ENCODE data around the gene METAP1D.

METAP1D gene

DNA sequence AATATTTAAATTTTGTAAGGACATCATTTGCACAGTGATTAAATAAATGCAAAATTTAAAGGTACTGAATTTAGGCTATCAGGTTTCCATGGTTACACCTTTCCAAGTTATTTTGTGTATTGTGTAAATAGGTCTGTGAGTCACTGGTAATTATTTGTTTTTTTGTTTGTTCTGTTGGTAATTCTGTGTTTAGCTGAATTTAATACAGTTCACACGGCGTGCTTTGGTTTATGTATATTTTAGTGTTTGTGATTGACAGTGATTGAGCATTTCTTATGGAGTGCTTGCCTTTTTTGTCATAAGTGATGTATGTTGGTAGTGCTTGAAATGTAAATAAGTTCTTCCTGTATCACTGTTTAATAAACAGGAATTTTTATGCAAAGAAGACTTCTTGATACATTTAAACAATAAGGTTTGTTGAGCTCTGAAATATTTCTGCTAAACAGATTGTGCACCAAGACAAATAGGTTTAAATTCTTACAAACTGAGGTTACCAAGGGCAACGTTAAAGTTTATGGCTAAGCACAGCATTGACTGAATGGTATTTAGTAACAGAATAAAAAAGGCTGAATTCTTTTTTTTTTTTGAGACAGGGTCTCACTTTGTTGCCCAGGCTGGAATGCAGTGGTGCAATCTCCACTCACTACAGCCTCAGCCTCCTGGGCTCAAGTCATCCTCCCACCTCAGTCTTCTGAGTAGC, 47.3 kb downstream of the METAP1D start:
- Histone ChIP-seq H3K36me3 (ENCODE audit: control insufficient read depth in 2 of 2, insufficient read depth in 2 of 2, low read length in 2 of 2) (no peaks in the 10 kb centered on the region), H3K27ac (ENCODE audit: low read depth in 2 of 2, low read length in 2 of 2) (no peak overlapping the region), H3K4me3 (ENCODE audit: low read length in 2 of 2) (no peak overlapping the region)

DNA sequence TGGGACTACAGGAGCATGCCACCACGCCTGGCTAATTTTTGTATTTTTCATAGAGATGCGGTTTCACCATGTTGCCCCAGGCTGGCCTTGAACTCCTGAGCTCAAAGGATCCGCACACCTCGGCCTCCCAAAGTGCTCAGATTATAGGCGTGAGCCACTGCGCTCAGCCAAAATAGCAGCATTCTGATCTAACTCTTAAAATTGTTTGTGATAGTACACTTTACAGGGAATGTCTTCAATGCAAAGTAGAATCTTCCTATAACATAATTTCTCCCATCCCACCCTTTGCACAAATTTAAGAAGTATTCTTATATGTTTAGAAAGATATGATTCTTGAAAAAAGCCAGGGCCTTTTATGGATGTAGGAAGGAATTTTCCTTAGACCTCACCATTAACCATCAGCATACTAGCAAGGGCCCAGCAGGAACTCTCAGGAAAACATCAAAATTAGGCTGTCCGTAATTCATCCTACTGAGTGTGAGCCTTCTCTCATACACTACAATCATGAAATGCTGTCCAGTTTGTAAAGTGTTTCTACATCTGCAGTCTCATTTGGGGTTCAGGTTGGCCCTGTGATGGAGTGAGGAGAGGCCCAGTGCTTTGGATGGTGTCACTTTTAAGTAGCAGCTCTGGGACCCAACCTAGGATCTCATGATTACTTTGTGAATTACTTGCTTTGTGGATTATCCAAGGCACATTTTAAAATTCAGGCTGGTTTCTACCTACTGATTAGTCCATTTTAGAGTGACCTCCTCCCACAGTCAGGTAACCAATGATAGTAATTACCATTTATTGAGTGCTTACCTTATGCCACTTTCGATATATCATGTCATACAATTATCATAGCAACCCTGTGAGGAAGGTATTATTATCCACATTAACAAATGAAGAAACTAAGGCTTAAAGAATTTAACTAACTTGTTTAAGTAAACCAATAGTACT, 48.1 kb downstream of the METAP1D start:
- Histone ChIP-seq H3K4me1 (ENCODE audit: control insufficient read depth in 2 of 2, insufficient read depth in 2 of 2, low read length in 2 of 2) (no peaks in the 10 kb centered on the region), H3K27me3 (ENCODE audit: control insufficient read depth in 2 of 2, insufficient read depth in 2 of 2, low read length in 2 of 2) (no peaks in the 10 kb centered on the region), H3K9ac (ENCODE audit: low read depth in 1 of 2, low read length in 2 of 2) (no peak overlapping the region), H3K4me3 (ENCODE audit: low read length in 2 of 2) (no peak overlapping the region), H3K9me3 (ENCODE audit: control insufficient read depth in 2 of 2, low read length in 2 of 2) (no peaks in the 10 kb centered on the region), H3K27ac (ENCODE audit: low read depth in 2 of 2, low read length in 2 of 2) (no peak overlapping the region), H3K36me3 (ENCODE audit: control insufficient read depth in 2 of 2, insufficient read depth in 2 of 2, low read length in 2 of 2) (no peaks in the 10 kb centered on the region)

More for the DNA sequence above, 47.3 kb downstream of the METAP1D start:
- no peaks in the 10 kb centered on the region for H3K9me3 ChIP-seq (ENCODE audit: control insufficient read depth in 2 of 2, low read length in 2 of 2)
- H3K9ac ChIP-seq (ENCODE audit: low read depth in 1 of 2, low read length in 2 of 2), result no peak overlapping the region
- H3K4me1 ChIP-seq (ENCODE audit: control insufficient read depth in 2 of 2, insufficient read depth in 2 of 2, low read length in 2 of 2), result no peaks in the 10 kb centered on the region
- H3K27me3 ChIP-seq (ENCODE audit: control insufficient read depth in 2 of 2, insufficient read depth in 2 of 2, low read length in 2 of 2), result no peaks in the 10 kb centered on the region

DNA sequence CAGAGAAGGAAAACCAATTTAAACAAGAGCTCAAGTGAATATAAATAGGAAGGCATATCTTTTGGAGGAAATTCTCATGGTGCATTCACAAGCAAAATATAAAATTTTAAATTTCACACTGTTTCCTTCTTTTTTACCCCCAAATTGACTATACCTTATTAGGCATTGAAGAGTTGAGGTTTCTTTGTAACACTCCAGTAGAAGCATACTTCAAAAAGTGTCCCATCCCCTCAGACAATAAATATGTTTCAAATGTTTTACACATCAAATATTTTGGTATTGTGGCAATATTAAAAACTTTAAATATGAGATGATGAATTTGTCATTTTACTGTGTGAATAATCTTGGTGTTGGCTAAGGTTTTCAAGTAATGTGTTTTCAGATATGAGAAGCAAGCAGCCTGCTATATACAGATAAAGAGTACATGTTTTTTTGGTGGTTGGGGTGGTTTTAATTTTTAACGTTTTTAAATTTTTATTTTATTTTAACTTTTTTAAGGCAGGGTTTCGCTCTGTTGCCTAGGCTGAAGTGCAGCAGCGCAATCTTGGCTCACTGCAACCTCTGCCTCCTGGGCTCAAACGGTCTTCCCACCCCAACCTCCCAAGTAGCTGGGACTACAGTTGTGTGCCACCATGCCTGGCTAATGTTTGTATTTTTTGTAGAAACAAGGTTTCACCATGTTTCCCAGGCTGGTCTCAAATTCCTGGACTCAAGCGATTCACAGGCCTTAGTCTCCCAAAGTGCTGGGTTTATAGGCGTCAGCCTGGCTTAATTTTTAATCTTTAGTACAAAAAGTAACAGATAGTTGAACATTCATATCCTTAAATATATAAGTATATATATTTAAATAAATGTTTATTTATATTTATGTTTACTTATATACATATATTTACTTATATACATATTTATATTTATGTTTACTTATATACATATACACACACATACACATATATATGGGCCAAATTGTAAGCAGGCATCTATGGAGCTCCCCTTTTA, 49.1 kb downstream of the METAP1D start:
- H3K4me3 ChIP-seq (ENCODE audit: low read length in 2 of 2), result no peak overlapping the region
- H3K27me3 ChIP-seq (ENCODE audit: control insufficient read depth in 2 of 2, insufficient read depth in 2 of 2, low read length in 2 of 2), result no peaks in the 10 kb centered on the region
- no peaks in the 10 kb centered on the region for H3K4me1 ChIP-seq (ENCODE audit: control insufficient read depth in 2 of 2, insufficient read depth in 2 of 2, low read length in 2 of 2)
- no peak overlapping the region for H3K27ac ChIP-seq (ENCODE audit: low read depth in 2 of 2, low read length in 2 of 2)
- no peak overlapping the region for H3K9ac ChIP-seq (ENCODE audit: low read depth in 1 of 2, low read length in 2 of 2)
- no peaks in the 10 kb centered on the region for H3K36me3 ChIP-seq (ENCODE audit: control insufficient read depth in 2 of 2, insufficient read depth in 2 of 2, low read length in 2 of 2)
- H3K9me3 ChIP-seq (ENCODE audit: control insufficient read depth in 2 of 2, low read length in 2 of 2), result no peaks in the 10 kb centered on the region

DNA sequence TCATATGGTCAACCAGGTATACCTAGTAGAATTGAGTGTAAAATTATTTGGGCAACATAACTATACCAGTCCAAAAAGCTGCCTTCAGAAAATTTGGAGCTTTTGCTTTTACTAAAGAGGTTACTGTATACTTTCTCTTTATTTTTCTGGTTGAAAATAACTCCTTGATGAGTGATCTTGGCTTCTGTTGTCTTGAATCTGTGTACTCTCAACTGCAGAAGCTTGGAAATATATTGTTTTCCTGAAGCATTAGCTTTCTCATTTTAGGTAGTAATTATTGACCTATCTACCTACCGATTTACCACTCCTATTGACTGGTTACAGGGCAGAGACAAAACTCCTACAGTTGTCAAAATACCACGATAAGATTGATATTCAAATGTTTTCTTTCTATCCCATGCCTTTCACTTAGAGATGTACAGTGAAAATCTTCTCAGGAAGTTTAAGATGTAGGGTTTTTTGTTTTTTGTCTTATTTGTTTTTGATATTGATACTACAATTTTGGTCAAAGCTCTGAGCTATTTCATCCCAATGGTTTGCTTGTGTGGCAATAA, 49.9 kb downstream of the METAP1D start:
- no peak overlapping the region for H3K9ac ChIP-seq (ENCODE audit: low read depth in 1 of 2, low read length in 2 of 2)
- no peaks in the 10 kb centered on the region for H3K9me3 ChIP-seq (ENCODE audit: control insufficient read depth in 2 of 2, low read length in 2 of 2)
- H3K4me1 ChIP-seq (ENCODE audit: control insufficient read depth in 2 of 2, insufficient read depth in 2 of 2, low read length in 2 of 2), result no peaks in the 10 kb centered on the region
- H3K27me3 ChIP-seq (ENCODE audit: control insufficient read depth in 2 of 2, insufficient read depth in 2 of 2, low read length in 2 of 2), result no peaks in the 10 kb centered on the region
- H3K4me3 ChIP-seq (ENCODE audit: low read length in 2 of 2), result no peak overlapping the region
- no peak overlapping the region for H3K27ac ChIP-seq (ENCODE audit: low read depth in 2 of 2, low read length in 2 of 2)
- no peaks in the 10 kb centered on the region for H3K36me3 ChIP-seq (ENCODE audit: control insufficient read depth in 2 of 2, insufficient read depth in 2 of 2, low read length in 2 of 2)

GRCh38 chr2:172050479-172051125, 50.8 kb downstream of the METAP1D start:
- no peak overlapping the region for H3K9ac ChIP-seq (ENCODE audit: low read depth in 1 of 2, low read length in 2 of 2)
- no peak overlapping the region for H3K27ac ChIP-seq (ENCODE audit: low read depth in 2 of 2, low read length in 2 of 2)
- no peaks in the 10 kb centered on the region for H3K27me3 ChIP-seq (ENCODE audit: control insufficient read depth in 2 of 2, insufficient read depth in 2 of 2, low read length in 2 of 2)
- no peaks in the 10 kb centered on the region for H3K4me1 ChIP-seq (ENCODE audit: control insufficient read depth in 2 of 2, insufficient read depth in 2 of 2, low read length in 2 of 2)
- no peak overlapping the region for H3K4me3 ChIP-seq (ENCODE audit: low read length in 2 of 2)
- H3K9me3 ChIP-seq (ENCODE audit: control insufficient read depth in 2 of 2, low read length in 2 of 2), result no peaks in the 10 kb centered on the region
- H3K36me3 ChIP-seq (ENCODE audit: control insufficient read depth in 2 of 2, insufficient read depth in 2 of 2, low read length in 2 of 2), result no peaks in the 10 kb centered on the region

DNA sequence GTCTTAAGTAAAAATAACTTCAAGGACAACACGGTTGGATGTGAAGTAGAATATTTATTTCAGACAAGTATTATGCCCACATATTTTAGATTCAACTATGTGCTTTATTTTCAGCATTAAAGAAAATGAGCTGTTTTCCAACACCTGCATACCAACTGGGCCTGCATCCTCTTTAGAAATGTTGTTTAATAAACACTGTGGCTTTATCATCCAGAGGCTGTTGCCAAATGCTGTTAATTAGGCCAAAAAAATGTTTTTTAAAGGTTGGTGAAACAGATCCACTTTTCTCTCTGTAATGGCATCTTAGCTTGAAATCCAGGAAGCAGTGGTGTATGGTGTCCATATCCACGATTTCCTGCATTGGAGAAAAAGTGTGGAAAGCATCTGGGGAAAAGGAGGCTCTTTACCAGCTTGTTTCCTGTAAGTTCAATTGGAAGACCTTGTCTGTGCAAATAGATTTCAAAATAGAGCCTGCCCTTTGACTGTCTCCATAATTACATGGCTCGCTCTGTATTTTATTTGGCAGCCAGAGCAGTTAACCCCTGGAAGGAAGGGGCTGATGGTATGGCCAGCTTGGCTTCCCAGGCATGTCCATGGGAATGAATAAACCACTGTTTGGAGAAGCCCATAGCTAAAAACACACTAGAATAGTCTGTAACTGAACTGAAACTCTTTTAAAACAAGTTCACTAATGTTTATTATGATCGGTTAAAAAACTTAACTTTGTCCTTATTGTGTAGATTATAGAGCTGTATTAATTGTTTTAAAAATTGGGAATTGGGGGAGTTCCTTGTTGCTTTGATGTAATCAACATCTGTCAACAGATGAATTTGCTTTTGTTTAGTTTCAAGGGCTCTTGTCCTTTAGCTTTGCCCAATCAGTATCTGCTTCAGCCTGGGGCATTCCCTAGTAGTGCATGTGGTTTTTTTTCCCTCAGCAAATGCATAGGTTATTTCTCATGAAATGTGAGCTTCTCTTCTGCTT, 52.5 kb downstream of the METAP1D start:
- H3K27ac ChIP-seq (ENCODE audit: low read depth in 2 of 2, low read length in 2 of 2), result no peak overlapping the region
- no peaks in the 10 kb centered on the region for H3K4me1 ChIP-seq (ENCODE audit: control insufficient read depth in 2 of 2, insufficient read depth in 2 of 2, low read length in 2 of 2)
- H3K9me3 ChIP-seq (ENCODE audit: control insufficient read depth in 2 of 2, low read length in 2 of 2), result no peaks in the 10 kb centered on the region
- no peaks in the 10 kb centered on the region for H3K36me3 ChIP-seq (ENCODE audit: control insufficient read depth in 2 of 2, insufficient read depth in 2 of 2, low read length in 2 of 2)
- no peaks in the 10 kb centered on the region for H3K27me3 ChIP-seq (ENCODE audit: control insufficient read depth in 2 of 2, insufficient read depth in 2 of 2, low read length in 2 of 2)
- no peak overlapping the region for H3K4me3 ChIP-seq (ENCODE audit: low read length in 2 of 2)
- no peak overlapping the region for H3K9ac ChIP-seq (ENCODE audit: low read depth in 1 of 2, low read length in 2 of 2)

- Histone ChIP-seq H3K9me3 (ENCODE audit: control insufficient read depth in 2 of 2, low read length in 2 of 2) (no peaks in the 10 kb centered on the region), H3K36me3 (ENCODE audit: control insufficient read depth in 2 of 2, insufficient read depth in 2 of 2, low read length in 2 of 2) (no peaks in the 10 kb centered on the region), H3K9ac (ENCODE audit: low read depth in 1 of 2, low read length in 2 of 2) (no peak overlapping the region), H3K4me1 (ENCODE audit: control insufficient read depth in 2 of 2, insufficient read depth in 2 of 2, low read length in 2 of 2) (no peaks in the 10 kb centered on the region), H3K27ac (ENCODE audit: low read depth in 2 of 2, low read length in 2 of 2) (no peak overlapping the region), H3K4me3 (ENCODE audit: low read length in 2 of 2) (no peak overlapping the region), H3K27me3 (ENCODE audit: control insufficient read depth in 2 of 2, insufficient read depth in 2 of 2, low read length in 2 of 2) (no peaks in the 10 kb centered on the region)
Measured at GRCh38 chr2:172053486-172053885, 53.7 kb downstream of the METAP1D start.

DNA sequence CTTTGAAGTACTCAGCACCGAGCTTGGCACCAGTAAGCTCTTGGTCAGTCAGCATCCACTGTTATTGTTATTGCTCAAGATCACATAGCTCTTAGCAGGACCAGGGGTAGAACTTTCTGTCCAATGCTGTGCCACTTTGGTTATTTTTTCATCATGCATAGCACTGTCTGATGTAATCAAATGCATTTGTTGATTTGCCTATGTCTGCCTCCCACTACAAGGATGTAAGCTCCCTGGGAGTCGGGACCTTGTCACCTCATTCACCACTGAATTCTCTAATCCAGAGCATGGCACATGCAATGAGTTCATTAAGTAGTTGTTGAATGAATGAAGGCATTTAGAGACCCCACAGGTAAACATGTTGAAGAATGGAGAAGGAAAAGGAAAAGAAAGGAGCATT, 56.5 kb downstream of the METAP1D start:
- no peaks in the 10 kb centered on the region for H3K9me3 ChIP-seq (ENCODE audit: control insufficient read depth in 2 of 2, low read length in 2 of 2)
- H3K4me1 ChIP-seq (ENCODE audit: control insufficient read depth in 2 of 2, insufficient read depth in 2 of 2, low read length in 2 of 2), result no peaks in the 10 kb centered on the region
- no peak overlapping the region for H3K4me3 ChIP-seq (ENCODE audit: low read length in 2 of 2)
- no peaks in the 10 kb centered on the region for H3K27me3 ChIP-seq (ENCODE audit: control insufficient read depth in 2 of 2, insufficient read depth in 2 of 2, low read length in 2 of 2)
- H3K9ac ChIP-seq (ENCODE audit: low read depth in 1 of 2, low read length in 2 of 2), result no peak overlapping the region
- H3K36me3 ChIP-seq (ENCODE audit: control insufficient read depth in 2 of 2, insufficient read depth in 2 of 2, low read length in 2 of 2), result no peaks in the 10 kb centered on the region
- no peak overlapping the region for H3K27ac ChIP-seq (ENCODE audit: low read depth in 2 of 2, low read length in 2 of 2)

Measured in mucosa of rectum (tissue), 2 donors.